Skeletal muscle satellite cell (primary cell): Measurements from ENCODE around the gene RNF217.

Experiments
- H3K27me3 ChIP-seq: 2 replicates; pipeline ENCODE4 v1.7.0; 2013; ENCODE audit warnings: low read length; ENCODE audit not compliant: control insufficient read depth, insufficient read depth
- H3K36me3 ChIP-seq: 2 replicates; pipeline ENCODE4 v1.7.0; 2013; ENCODE audit warnings: mild to moderate bottlenecking, control low read depth, low read length; ENCODE audit not compliant: insufficient read depth
- H3K4me1 ChIP-seq: 2 replicates; pipeline ENCODE4 v1.7.0; 2013; ENCODE audit warnings: low read length; ENCODE audit not compliant: control insufficient read depth, insufficient read depth
- H3K4me2 ChIP-seq: 2 replicates; pipeline ENCODE4 v1.7.0; 2013; ENCODE audit warnings: mild to moderate bottlenecking, low read length
- H3K4me3 ChIP-seq: 2 replicates; pipeline ENCODE4 v1.7.0; 2013; ENCODE audit warnings: low read length
- H3K9ac ChIP-seq: 2 replicates; pipeline ENCODE4 v1.7.0; 2013; ENCODE audit warnings: mild to moderate bottlenecking, low read depth, low read length, moderate library complexity
- H3K9me3 ChIP-seq: replicated peaks from 2 replicates; pipeline ENCODE4 v1.7.0; 2013; ENCODE audit warnings: mild to moderate bottlenecking, control low read depth, low read length

Gene RNF217

DNA sequence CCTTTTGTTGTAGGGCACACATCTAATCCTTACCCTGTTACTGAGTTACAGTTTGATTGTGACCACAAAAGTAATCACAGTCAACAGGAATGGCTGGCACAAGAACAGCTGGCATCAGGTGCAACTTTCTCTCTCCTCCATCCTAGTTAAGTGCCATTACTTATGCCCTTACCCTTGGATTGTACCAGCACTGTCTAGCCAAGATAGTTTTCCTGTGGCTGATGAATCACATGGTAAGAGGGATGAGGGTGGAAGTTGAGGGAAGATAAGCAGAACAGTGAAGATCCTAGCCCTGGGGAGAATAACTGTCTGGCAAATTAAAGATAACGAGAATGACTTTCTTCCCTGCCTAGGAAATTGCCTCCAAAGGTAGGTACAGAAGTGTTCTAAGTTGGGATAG is 42.0 kb downstream of the RNF217 start:
- no peak overlapping the region for H3K4me2 ChIP-seq
- H3K9ac ChIP-seq, result no peak overlapping the region
- no peaks in the 10 kb centered on the region for H3K36me3 ChIP-seq
- H3K27me3 ChIP-seq, result no peaks in the 10 kb centered on the region
- peaks cover 57% of the 10 kb centered on the region for H3K4me1 ChIP-seq
- H3K9me3 ChIP-seq, result no peaks in the 10 kb centered on the region
- H3K4me3 ChIP-seq, result no peak overlapping the region

DNA sequence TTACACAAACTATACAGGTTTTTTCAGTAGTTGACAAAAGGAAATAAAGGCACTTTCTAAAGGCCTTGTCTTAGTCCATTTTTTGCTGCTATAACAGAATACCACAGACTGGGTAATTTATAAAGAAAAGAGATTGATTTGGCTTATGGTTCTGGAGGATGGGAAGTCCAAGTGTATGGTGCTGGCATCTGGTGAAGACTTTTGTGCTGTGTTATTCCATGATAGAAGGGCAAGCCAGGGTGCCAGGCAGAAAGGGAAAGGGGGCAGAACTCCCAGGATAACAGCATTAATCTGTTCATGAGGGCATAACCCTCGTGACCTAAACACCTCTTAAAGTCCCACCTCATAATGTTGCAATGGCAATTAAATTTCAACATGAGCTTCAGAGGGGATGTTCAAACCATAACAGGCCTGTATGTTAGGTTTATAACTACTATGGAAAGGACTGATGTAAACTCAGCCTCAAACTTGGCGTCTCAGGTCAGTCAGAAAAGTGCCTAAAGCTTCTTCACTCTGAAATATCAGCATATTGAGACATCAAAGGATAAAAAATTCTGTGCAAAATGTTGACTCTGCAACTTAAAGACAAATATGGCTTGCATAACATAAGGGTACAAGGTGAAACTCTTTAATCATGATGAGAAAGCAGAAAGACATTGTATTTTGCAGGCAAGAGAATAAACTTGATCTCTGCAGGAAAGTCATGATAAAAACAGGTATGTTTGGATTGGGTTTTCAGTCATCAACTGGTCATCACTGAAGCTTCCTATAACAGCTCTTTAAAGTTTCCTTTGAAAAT is 42.8 kb downstream of the RNF217 start:
- no peak overlapping the region for H3K4me2 ChIP-seq
- no peak overlapping the region for H3K9ac ChIP-seq
- H3K27me3 ChIP-seq, result no peaks in the 10 kb centered on the region
- H3K4me1 ChIP-seq, result peaks cover 62% of the 10 kb centered on the region
- H3K9me3 ChIP-seq, result no peaks in the 10 kb centered on the region
- H3K4me3 ChIP-seq, result no peak overlapping the region
- H3K36me3 ChIP-seq, result no peaks in the 10 kb centered on the region

DNA sequence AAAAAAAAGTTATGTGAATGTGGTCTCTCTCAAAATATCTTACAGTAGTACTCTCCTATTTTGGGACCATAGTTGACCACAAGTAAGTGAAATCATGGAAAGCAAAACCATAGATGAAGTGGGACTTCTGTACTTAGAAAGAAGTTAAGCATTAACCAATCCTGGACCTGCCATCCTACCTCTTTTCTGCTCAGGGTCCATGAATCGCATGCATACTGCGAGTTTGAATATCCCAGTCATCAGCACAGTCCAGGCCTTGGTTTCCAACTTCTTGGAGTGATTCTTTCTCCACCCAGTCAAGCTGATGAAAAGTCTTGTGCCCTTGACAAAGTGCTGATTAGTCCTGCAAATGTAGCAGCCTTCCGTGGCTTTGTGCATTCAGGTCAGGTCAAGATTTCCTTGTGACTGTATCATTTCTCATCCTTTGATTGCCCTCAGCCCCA is 46.0 kb downstream of the RNF217 start:
- Histone ChIP-seq H3K36me3 (peaks cover 3% of the 10 kb centered on the region), H3K4me1 (peaks cover 43% of the 10 kb centered on the region), H3K4me2 (no peak overlapping the region), H3K9ac (no peak overlapping the region), H3K9me3 (no peaks in the 10 kb centered on the region), H3K4me3 (no peak overlapping the region), H3K27me3 (no peaks in the 10 kb centered on the region)

DNA sequence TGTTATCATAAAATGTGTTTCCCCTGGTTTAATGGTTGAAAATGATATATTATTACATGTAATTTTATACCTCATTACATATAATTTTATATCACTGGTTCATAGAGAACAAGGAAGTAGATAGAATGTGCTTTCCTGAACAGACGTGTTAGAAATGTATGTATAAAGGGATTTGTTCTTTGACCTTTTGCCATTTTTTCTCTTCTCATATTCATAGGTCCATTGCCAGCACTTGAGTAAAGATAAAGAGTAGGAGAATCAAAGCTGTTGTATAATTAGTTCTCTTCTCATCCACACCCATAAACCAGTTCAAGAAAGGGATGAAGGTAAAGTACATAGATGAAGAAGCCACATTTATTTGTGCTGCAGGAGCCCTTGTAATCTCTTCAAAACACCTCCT is 46.7 kb downstream of the RNF217 start:
- Histone ChIP-seq H3K4me2 (no peak overlapping the region), H3K9ac (no peak overlapping the region), H3K27me3 (no peaks in the 10 kb centered on the region), H3K4me3 (no peak overlapping the region), H3K4me1 (peaks cover 47% of the 10 kb centered on the region), H3K9me3 (no peaks in the 10 kb centered on the region), H3K36me3 (peaks cover 3% of the 10 kb centered on the region)

DNA sequence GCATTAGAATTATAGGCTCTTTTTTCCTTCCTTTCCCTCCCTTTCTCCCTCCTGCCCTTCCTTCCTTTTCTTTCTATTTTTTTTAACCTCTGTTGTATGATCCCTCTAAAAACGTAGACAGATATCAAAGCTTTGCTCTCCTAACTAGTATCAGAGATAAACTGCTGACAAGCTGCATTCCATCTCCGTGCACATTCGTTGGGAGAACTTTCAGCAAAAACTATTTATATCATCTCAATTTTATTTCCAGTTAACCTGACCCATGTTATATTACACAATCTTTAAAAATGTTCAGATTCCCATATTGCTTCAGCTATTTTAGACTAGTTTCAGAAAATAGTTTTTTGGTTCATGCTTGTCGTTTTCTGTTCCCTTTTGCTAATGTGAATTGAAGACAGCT is 47.3 kb downstream of the RNF217 start:
- Histone ChIP-seq H3K9me3 (no peaks in the 10 kb centered on the region), H3K36me3 (peaks cover 3% of the 10 kb centered on the region), H3K4me3 (no peak overlapping the region), H3K9ac (no peak overlapping the region), H3K4me2 (no peak overlapping the region), H3K4me1 (peaks cover 48% of the 10 kb centered on the region), H3K27me3 (no peaks in the 10 kb centered on the region)

DNA sequence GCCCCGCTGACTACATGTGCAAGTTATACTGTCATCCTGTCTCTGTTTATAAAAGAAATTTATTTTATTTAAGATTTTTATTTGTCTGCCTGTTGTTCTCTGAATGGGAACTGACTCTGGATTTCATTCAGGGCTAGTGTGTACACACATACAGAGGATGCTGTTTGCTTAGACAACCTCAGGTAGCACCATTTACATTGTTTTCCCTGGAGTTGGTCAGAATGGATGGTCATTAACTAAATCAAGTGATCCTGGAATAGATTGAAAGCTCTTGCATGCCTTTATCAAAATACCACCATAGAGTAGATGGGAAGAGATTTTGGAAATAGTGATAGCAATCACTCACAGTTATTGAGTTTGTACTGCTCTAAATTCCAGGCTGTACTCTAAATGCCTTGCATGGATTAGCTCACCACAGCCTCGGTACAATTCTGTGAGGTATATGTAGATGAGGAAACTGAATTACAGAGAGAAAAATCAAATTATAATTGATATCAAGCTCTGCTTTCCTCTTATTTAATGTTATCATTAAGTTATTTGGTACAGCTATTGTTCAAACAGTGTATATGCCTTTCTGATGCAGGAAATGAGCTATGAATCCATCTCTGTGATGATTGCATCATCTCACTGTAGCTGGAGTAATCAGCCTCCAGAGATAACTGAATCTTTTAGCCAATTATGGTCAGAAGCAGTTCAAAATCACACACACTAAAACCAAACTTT is 51.9 kb downstream of the RNF217 start:
- H3K9ac ChIP-seq, result no peak overlapping the region
- no peaks in the 10 kb centered on the region for H3K9me3 ChIP-seq
- no peaks in the 10 kb centered on the region for H3K27me3 ChIP-seq
- no peak overlapping the region for H3K4me3 ChIP-seq
- peak overlapping the region; percentile 14 for H3K4me2 ChIP-seq
- H3K36me3 ChIP-seq, result peaks cover 3% of the 10 kb centered on the region
- peaks cover 30% of the 10 kb centered on the region for H3K4me1 ChIP-seq

DNA sequence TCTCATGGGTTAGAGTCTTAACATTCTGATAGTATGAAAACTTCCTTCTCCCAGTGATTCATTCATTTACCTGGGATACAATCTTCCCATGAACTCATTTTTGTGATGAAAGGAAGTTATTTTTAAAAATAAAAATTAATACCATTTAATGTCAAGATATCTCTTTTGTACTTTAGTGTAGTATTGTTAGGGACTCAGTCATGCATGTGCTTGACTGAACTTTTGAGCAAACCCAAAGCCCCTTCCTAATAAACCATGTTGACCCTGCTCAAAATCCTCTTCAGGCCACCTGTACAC is 52.4 kb downstream of the RNF217 start:
- no peaks in the 10 kb centered on the region for H3K9me3 ChIP-seq

DNA sequence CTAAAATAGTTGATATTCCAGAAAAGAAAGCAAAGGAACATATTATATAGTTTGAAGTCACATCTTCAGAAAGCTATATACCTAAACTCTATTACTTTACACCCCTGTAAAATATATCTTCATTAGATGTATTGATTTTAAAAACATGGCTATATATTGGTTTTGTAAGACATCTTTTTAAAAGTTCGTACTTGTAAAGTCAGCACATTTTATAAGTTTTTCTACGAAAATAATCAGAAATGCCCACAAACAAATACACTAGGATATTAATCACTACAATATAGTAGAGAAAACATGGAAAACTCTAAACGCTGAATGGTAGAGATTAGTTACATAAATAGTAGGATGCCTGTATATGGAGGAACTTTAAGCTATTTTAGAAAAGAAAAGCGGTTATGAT is 52.9 kb downstream of the RNF217 start:
- Histone ChIP-seq H3K4me2 (no peak overlapping the region), H3K9me3 (no peaks in the 10 kb centered on the region), H3K27me3 (no peaks in the 10 kb centered on the region), H3K4me3 (no peak overlapping the region), H3K9ac (no peak overlapping the region), H3K4me1 (peaks cover 24% of the 10 kb centered on the region), H3K36me3 (peaks cover 3% of the 10 kb centered on the region)

More for the DNA sequence above, 52.4 kb downstream of the RNF217 start:
- peaks cover 3% of the 10 kb centered on the region for H3K36me3 ChIP-seq
- H3K4me2 ChIP-seq, result no peak overlapping the region
- no peaks in the 10 kb centered on the region for H3K27me3 ChIP-seq
- H3K4me3 ChIP-seq, result no peak overlapping the region
- no peak overlapping the region for H3K9ac ChIP-seq
- peaks cover 25% of the 10 kb centered on the region for H3K4me1 ChIP-seq

DNA sequence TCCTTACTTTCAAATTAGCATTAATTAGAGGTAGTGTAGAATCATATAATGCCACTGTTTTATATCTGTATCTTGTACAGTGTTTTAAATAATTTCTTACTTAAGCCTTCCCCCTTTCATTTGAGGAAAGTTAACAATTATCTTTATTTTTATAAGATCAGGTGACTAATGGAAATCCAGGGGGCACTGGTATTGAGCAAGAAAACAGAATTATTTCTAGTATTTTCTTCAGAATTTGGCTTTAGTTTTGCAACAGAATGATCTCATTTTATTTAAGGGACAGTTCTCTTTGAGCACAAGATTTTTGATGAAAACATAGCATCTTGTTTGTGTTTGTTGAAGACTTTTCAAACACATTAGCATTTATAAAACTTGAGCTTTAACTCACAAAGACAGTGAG is 55.9 kb downstream of the RNF217 start:
- no peak overlapping the region for H3K9ac ChIP-seq
- no peaks in the 10 kb centered on the region for H3K27me3 ChIP-seq
- no peak overlapping the region for H3K4me2 ChIP-seq
- no peaks in the 10 kb centered on the region for H3K9me3 ChIP-seq
- no peak overlapping the region for H3K4me3 ChIP-seq
- H3K36me3 ChIP-seq, result no peaks in the 10 kb centered on the region
- peaks cover 33% of the 10 kb centered on the region for H3K4me1 ChIP-seq

DNA sequence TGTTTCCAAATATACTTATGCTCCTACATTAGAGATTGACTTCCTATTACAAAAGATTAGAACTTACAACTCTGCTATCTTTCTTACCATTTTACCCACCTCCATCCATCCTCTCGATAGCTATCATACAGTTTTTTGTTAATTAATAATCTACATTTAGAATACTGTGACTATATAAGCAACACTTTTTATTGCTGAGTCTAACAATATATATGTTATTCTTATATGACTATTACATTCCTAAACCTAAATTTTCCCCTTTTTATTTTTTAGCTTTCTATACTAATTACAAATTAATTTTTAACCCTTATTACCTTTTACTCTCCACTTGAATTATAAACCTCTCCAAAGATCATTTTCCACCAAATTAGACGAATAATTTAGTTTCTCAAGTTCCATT is 57.0 kb downstream of the RNF217 start:
- Histone ChIP-seq H3K27me3 (no peaks in the 10 kb centered on the region), H3K9me3 (no peaks in the 10 kb centered on the region), H3K4me2 (no peak overlapping the region), H3K4me3 (no peak overlapping the region), H3K4me1 (peaks cover 22% of the 10 kb centered on the region), H3K36me3 (no peaks in the 10 kb centered on the region), H3K9ac (no peak overlapping the region)

DNA sequence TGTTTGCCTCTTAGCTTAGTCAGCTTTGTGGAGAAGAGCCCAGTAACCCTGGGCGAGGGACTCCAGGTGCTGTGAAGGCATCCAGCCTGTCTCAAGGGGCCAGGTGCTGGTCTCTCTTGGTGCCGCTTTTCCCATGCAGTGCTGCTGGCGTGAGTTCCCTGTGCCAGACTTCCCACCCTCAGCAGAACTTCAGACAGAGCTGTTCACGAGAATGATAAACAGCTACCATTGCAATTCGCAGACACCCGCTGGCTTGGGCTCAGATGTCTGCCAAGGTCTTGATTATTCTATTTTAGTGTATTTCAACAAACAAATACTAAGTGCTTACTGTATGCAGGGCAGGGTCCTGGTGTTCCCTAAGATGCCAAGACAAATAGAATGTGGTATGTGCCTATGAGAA is 57.7 kb downstream of the RNF217 start:
- peaks cover 16% of the 10 kb centered on the region for H3K4me1 ChIP-seq
- no peaks in the 10 kb centered on the region for H3K36me3 ChIP-seq
- peak overlapping the region; percentile 4 for H3K4me2 ChIP-seq
- H3K27me3 ChIP-seq, result no peaks in the 10 kb centered on the region
- no peak overlapping the region for H3K9ac ChIP-seq
- H3K9me3 ChIP-seq, result no peaks in the 10 kb centered on the region
- no peak overlapping the region for H3K4me3 ChIP-seq

DNA sequence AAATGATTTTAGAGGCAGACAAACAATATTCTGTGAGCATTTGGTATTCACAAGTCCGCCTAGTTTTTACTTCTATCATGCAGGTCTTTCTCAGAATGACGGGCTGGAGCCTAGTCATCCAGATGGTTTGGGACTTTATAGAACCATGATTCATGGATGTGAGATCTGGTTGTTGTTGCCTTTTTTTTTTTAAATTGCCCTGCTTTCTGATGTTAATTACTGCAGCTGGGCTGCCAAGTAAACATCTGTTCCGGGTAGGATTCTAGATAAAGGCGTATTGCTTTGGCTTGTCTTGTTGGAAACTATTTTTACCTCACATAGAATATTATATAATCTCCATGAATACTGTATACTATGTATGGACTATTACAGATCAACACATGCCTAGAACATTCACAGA is 58.1 kb downstream of the RNF217 start:
- Histone ChIP-seq H3K4me1 (peaks cover 16% of the 10 kb centered on the region), H3K9ac (no peak overlapping the region), H3K4me2 (no peak overlapping the region), H3K36me3 (no peaks in the 10 kb centered on the region), H3K9me3 (no peaks in the 10 kb centered on the region), H3K4me3 (no peak overlapping the region), H3K27me3 (no peaks in the 10 kb centered on the region)
